ENCODE measurements around the gene PTGIS. TPM values are rescaled to one million over a fixed set of nuclear protein-coding genes. Genes with fewer than 3 reads are reported as not detected.

PTGIS gene
- total and polyA plus RNA-seq, 12 donors: 6.5 to 66.8 (median 20.2) TPM

GRCh38 chr20:49608752-49609670 lies 41.1 kb upstream of the PTGIS start:
- Histone ChIP-seq H3K36me3 (no peaks in the 10 kb centered on the region), H3K4me1 (peaks cover 4 to 27% (median 19%) of the 10 kb centered on the region in 9 donors), H3K4me3 (no peak overlapping the region), H3K27me3 (peaks cover 0 to 16% (median 3%) of the 10 kb centered on the region in 7 donors), H3K9me3 (no peaks in the 10 kb centered on the region), H3K27ac (no peak overlapping the region)
- intact Hi-C loops (cut with DNase I): loop anchor here (1.0 to 10.0 kb wide), 9 partner anchors 66 to 279 kb away; no protein-coding TSS in a partner anchor
- TF ChIP-seq CTCF (IDR thresholded peaks at IDR 0.05): peak; percentile 94 to 99 (median 96)
- whole genome bisulfite sequencing, 2 donors: 6 to 9% methylated on average over 17 of the region's 17 CpGs
- peak in 7 of 8 donors; percentile 32 to 73 (median 59) for ATAC-seq
- DNase-seq: peak; percentile 44 to 68

- DNase-seq: no peak
- 86 to 97% methylated on average over 1 of the region's 1 CpG for WGBS, 2 donors
- H3K36me3 ChIP-seq: no peaks in the 10 kb centered on the region
These were observed 39.6 kb upstream of the PTGIS start for GRCh38 chr20:49607568-49607967.

GRCh38 chr20:49603209-49603627 lies 35.3 kb upstream of the PTGIS start:
- ATAC-seq (peak in 7 of 8 donors; percentile 45 to 69 (median 59)), DNase-seq (peak in 1 of 2 donors; percentile 37)
- WGBS, 2 donors: 67 to 71% methylated on average over 11 of the region's 11 CpGs
- no peaks in the 10 kb centered on the region for H3K36me3 ChIP-seq
- H3K27ac ChIP-seq: peak overlapping the region in 3 of 10 donors; percentile 14 to 44 (median 20)
- H3K9me3 ChIP-seq: peaks cover 0 to under 1% (median 0%) of the 10 kb centered on the region in 11 donors
- H3K27me3 ChIP-seq: peaks cover 0 to 9% (median 2%) of the 10 kb centered on the region in 7 donors
- peaks cover 0 to 15% (median 0%) of the 10 kb centered on the region in 9 donors for H3K4me1 ChIP-seq
- H3K4me3 ChIP-seq: no peak overlapping the region
- peak in 7 of 9 donors; percentile 24 to 60 (median 37) for TF ChIP-seq CTCF (IDR thresholded peaks at IDR 0.05)
- intact Hi-C loops (cut with DNase I): loop anchor here in 2 of 10 donors (5.0 to 10.0 kb wide), 2 partner anchors 41 to 268 kb away; no protein-coding TSS in a partner anchor

More at GRCh38 chr20:49607568-49607967, 39.6 kb upstream of the PTGIS start:
- no peak overlapping the region for H3K27ac ChIP-seq
- peaks cover 0 to 16% (median 3%) of the 10 kb centered on the region in 7 donors for H3K27me3 ChIP-seq
- intact Hi-C loops (cut with DNase I): loop anchor here in 8 of 10 donors (5.0 to 10.0 kb wide), 4 partner anchors 65 to 275 kb away; no protein-coding TSS in a partner anchor
- H3K4me1 ChIP-seq: peaks cover 4 to 33% (median 17%) of the 10 kb centered on the region in 9 donors
- no peak for TF ChIP-seq CTCF (IDR thresholded peaks at IDR 0.05)
- no peaks in the 10 kb centered on the region for H3K9me3 ChIP-seq
- ATAC-seq: no peak
- H3K4me3 ChIP-seq: no peak overlapping the region

All from heart right ventricle (tissue), 16 donors.